HG02981 (cell line): ENCODE data around the gene COX6A1.

ENCODE experiments used
- ATAC-seq: cut with Tn5 transposase; IDR thresholded peaks from one replicate; pipeline ENCODE4 v1.9.1; 2021; ENCODE audit warnings: mild to moderate bottlenecking, moderate library complexity; ENCODE audit not compliant: unreplicated experiment

COX6A1 gene

DNA sequence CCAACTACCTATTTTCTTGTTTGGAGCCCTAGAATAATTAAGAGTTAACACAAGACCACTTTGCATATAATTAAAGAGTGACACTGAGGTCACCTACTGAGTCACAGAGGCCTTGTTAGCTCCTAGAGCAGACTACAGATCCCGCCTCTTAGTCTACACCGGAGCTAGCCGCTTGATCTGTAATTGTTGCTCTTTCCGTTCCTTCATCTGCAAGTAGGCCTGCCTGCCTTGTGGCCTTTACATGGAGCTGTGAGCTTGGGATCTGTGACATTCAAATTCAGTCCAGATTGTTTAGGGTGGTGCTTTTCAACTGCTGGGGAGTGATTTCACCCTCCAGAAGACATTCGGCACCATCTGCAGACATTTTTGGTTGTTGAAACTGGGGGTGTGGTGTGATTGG, 52.4 kb downstream of the COX6A1 start:
- ATAC-seq, result no peak
